ENCODE results near the gene SORL1. TPM values are rescaled to one million over a fixed set of nuclear protein-coding genes. Genes with fewer than 3 reads are reported as not detected.
"Not testable (repeated sequence)": the region's sequence is repeated elsewhere in the genome, so short reads cannot be mapped to it uniquely, and the experiment has no call there.

The SORL1 gene
- polyA plus RNA-seq, 1 donor from 2014 or later, result 6.5 TPM

GRCh38 chr11:121503051-121503450 is 50.9 kb downstream of the SORL1 start:
- H3K9me3 ChIP-seq (ENCODE audit: low read length), result peaks cover 4% of the 10 kb centered on the region
- H3K4me3 ChIP-seq (ENCODE audit: low read length), result no peak overlapping the region
- no peaks in the 10 kb centered on the region for H3K36me3 ChIP-seq (ENCODE audit: insufficient read depth, low read length)
- H3K79me2 ChIP-seq (replicated peaks; ENCODE audit: insufficient read depth, low read length), result no peaks in the 10 kb centered on the region
- H3K9me2 ChIP-seq (ENCODE audit: insufficient read depth, low read length), result no peaks in the 10 kb centered on the region
- no peaks in the 10 kb centered on the region for H4K20me1 ChIP-seq (ENCODE audit: insufficient read depth)
- TF ChIP-seq, protein P1, sequence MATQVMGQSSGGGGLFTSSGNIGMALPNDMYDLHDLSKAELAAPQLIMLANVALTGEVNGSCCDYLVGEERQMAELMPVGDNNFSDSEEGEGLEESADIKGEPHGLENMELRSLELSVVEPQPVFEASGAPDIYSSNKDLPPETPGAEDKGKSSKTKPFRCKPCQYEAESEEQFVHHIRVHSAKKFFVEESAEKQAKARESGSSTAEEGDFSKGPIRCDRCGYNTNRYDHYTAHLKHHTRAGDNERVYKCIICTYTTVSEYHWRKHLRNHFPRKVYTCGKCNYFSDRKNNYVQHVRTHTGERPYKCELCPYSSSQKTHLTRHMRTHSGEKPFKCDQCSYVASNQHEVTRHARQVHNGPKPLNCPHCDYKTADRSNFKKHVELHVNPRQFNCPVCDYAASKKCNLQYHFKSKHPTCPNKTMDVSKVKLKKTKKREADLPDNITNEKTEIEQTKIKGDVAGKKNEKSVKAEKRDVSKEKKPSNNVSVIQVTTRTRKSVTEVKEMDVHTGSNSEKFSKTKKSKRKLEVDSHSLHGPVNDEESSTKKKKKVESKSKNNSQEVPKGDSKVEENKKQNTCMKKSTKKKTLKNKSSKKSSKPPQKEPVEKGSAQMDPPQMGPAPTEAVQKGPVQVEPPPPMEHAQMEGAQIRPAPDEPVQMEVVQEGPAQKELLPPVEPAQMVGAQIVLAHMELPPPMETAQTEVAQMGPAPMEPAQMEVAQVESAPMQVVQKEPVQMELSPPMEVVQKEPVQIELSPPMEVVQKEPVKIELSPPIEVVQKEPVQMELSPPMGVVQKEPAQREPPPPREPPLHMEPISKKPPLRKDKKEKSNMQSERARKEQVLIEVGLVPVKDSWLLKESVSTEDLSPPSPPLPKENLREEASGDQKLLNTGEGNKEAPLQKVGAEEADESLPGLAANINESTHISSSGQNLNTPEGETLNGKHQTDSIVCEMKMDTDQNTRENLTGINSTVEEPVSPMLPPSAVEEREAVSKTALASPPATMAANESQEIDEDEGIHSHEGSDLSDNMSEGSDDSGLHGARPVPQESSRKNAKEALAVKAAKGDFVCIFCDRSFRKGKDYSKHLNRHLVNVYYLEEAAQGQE (IDR thresholded peaks at IDR 0.05; ENCODE audit: borderline replicate concordance), result no peak
- TF ChIP-seq RAD21 (conservative IDR thresholded peaks at IDR 0.05) (no peak), EZH2 (IDR thresholded peaks at IDR 0.05; ENCODE audit: borderline replicate concordance, insufficient read depth, low read length, poor library complexity, severe bottlenecking) (no peak), POLR2AphosphoS5 (IDR thresholded peaks at IDR 0.05) (no peak), SMC3 (conservative IDR thresholded peaks at IDR 0.05; ENCODE audit: poor library complexity) (no peak), EP300 (conservative IDR thresholded peaks at IDR 0.05; ENCODE audit: poor library complexity, severe bottlenecking) (no peak), MXI1 (conservative IDR thresholded peaks at IDR 0.05; ENCODE audit: poor library complexity, severe bottlenecking) (no peak)
- TF ChIP-seq, protein P2, sequence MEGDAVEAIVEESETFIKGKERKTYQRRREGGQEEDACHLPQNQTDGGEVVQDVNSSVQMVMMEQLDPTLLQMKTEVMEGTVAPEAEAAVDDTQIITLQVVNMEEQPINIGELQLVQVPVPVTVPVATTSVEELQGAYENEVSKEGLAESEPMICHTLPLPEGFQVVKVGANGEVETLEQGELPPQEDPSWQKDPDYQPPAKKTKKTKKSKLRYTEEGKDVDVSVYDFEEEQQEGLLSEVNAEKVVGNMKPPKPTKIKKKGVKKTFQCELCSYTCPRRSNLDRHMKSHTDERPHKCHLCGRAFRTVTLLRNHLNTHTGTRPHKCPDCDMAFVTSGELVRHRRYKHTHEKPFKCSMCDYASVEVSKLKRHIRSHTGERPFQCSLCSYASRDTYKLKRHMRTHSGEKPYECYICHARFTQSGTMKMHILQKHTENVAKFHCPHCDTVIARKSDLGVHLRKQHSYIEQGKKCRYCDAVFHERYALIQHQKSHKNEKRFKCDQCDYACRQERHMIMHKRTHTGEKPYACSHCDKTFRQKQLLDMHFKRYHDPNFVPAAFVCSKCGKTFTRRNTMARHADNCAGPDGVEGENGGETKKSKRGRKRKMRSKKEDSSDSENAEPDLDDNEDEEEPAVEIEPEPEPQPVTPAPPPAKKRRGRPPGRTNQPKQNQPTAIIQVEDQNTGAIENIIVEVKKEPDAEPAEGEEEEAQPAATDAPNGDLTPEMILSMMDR (IDR thresholded peaks at IDR 0.05; ENCODE audit: poor library complexity, severe bottlenecking), result no peak
- no peak overlapping the region for H3K9ac ChIP-seq (ENCODE audit: low read length)
- H3K27ac ChIP-seq (ENCODE audit: low read length), result no peak overlapping the region
- no peaks in the 10 kb centered on the region for H3F3A ChIP-seq (ENCODE audit: insufficient read depth, low read length, poor library complexity, severe bottlenecking)
- H3K27me3 ChIP-seq (ENCODE audit: insufficient read depth, low read depth, low read length), result no peaks in the 10 kb centered on the region
- no peak overlapping the region for H3K4me2 ChIP-seq (ENCODE audit: low read length)
- H2AFZ ChIP-seq (ENCODE audit: low read depth, low read length), result no peak overlapping the region

DNA sequence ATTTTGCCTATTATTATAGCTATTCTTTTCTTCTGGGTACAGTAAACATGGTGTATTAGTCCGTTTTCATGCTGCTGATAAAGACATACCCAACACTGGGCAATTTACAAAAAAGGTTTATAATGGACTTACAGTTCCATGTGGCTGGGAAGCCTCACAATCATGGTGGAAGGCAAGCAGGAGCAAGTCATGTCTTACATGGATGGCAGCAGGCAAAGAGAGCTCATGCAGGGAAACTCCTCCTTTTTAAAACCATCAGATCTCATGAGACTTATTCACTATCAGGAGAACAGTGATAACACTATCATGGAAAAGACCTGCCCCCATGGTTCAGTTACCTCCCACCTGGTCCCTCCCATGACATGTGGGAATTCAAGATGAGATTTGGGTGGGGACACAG is 54.1 kb downstream of the SORL1 start:
- not testable (repeated sequence) for H4K20me1 ChIP-seq (ENCODE audit: insufficient read depth); H2AFZ ChIP-seq (ENCODE audit: low read depth, low read length); H3K9ac ChIP-seq (ENCODE audit: low read length); H3K9me3 ChIP-seq (ENCODE audit: low read length); H3K79me2 ChIP-seq (replicated peaks; ENCODE audit: insufficient read depth, low read length); H3F3A ChIP-seq (ENCODE audit: insufficient read depth, low read length, poor library complexity, severe bottlenecking); H3K4me2 ChIP-seq (ENCODE audit: low read length); H3K9me2 ChIP-seq (ENCODE audit: insufficient read depth, low read length); H3K4me3 ChIP-seq (ENCODE audit: low read length); H3K27me3 ChIP-seq (ENCODE audit: insufficient read depth, low read depth, low read length); H3K36me3 ChIP-seq (ENCODE audit: insufficient read depth, low read length); H3K27ac ChIP-seq (ENCODE audit: low read length)

DNA sequence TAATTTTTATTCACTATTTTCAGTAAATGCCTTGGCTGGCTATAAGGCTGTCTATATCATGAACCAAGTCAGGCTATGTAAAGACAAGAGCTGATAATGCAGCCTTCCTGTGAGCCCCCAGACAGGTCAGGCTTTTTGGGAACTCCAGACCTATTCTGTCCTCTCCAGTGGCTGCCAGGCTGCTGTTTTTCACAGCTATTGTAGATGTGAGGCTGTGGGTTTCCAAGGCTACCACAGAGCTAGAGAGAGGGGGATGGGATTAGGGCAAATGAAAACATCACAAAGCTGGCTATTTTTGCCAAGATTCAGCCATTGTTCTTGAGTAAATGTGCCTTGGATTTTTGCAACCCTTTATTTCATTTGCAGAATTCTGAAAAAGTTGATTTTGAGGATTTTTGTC is 56.3 kb downstream of the SORL1 start:
- H3K27me3 ChIP-seq (ENCODE audit: insufficient read depth, low read depth, low read length), result no peaks in the 10 kb centered on the region
- no peak overlapping the region for H2AFZ ChIP-seq (ENCODE audit: low read depth, low read length)
- H3K36me3 ChIP-seq (ENCODE audit: insufficient read depth, low read length), result no peaks in the 10 kb centered on the region
- peak overlapping the region; percentile 61 for H3K27ac ChIP-seq (ENCODE audit: low read length)
- no peaks in the 10 kb centered on the region for H3K9me2 ChIP-seq (ENCODE audit: insufficient read depth, low read length)
- no peaks in the 10 kb centered on the region for H3K79me2 ChIP-seq (replicated peaks; ENCODE audit: insufficient read depth, low read length)
- H3F3A ChIP-seq (ENCODE audit: insufficient read depth, low read length, poor library complexity, severe bottlenecking), result no peaks in the 10 kb centered on the region
- peaks cover 4% of the 10 kb centered on the region for H3K9me3 ChIP-seq (ENCODE audit: low read length)
- TF ChIP-seq EP300 (conservative IDR thresholded peaks at IDR 0.05; ENCODE audit: poor library complexity, severe bottlenecking), result no peak
- TF ChIP-seq SMC3 (conservative IDR thresholded peaks at IDR 0.05; ENCODE audit: poor library complexity), result peak; percentile 11
- TF ChIP-seq, protein P1 (IDR thresholded peaks at IDR 0.05; ENCODE audit: borderline replicate concordance), result peak; percentile 67
- no peak overlapping the region for H3K4me2 ChIP-seq (ENCODE audit: low read length)
- H4K20me1 ChIP-seq (ENCODE audit: insufficient read depth), result no peaks in the 10 kb centered on the region
- no peak overlapping the region for H3K4me3 ChIP-seq (ENCODE audit: low read length)
- H3K9ac ChIP-seq (ENCODE audit: low read length), result peak overlapping the region; percentile 13

Measured in neural cell (in vitro differentiated cells).